Heart left ventricle (tissue), 16 donors: ENCODE measurements around the gene LRRN4. TPM values are rescaled to one million over a fixed set of nuclear protein-coding genes. Genes with fewer than 3 reads are reported as not detected.

ENCODE experiments used
- ATAC-seq, 4 donors: fragments of 200-7000 bp; cut with Tn5 transposase; one replicate each; pipeline ENCODE4 v1.9.1; 2020 to 2022; ENCODE audit warnings: moderate library complexity in 4 of 4, mild to moderate bottlenecking in 3 of 4, moderate number of reproducible peaks in 1 of 4
- DNase-seq, 5 donors: peaks; one replicate each; pipeline ENCODE4 v3.0.0-alpha.2; 2020
- H3K27ac ChIP-seq, 12 donors: fragments of 200-600 bp; sonication (generic) in 4 of 12; one replicate each; pipeline versions ENCODE4 v1.5.0 to v1.8.0; 2016 to 2022; ENCODE audit warnings: mild to moderate bottlenecking in 2 of 12
- H3K27me3 ChIP-seq, 9 donors: fragments of 200-600 bp; sonication (generic) in 2 of 9; one replicate each; pipeline versions ENCODE4 v1.5.1 to v1.8.0; 2016 to 2022; ENCODE audit warnings: mild to moderate bottlenecking in 3 of 9
- H3K36me3 ChIP-seq, 9 donors: fragments of 200-600 bp; sonication (generic) in 2 of 9; one replicate each; pipeline versions ENCODE4 v1.5.0 to v1.8.0; 2018 to 2022; ENCODE audit warnings: mild to moderate bottlenecking in 2 of 9
- H3K4me1 ChIP-seq, 12 donors: fragments of 200-600 bp; sonication (generic) in 4 of 12; one replicate each; pipeline versions ENCODE4 v1.5.0 to v1.8.0; 2016 to 2022; ENCODE audit warnings: mild to moderate bottlenecking in 3 of 12
- H3K4me3 ChIP-seq, 12 donors: fragments of 200-600 bp; sonication (generic) in 4 of 12; one replicate each; pipeline versions ENCODE4 v1.5.0 to v1.8.0; 2017 to 2022; ENCODE audit warnings: mild to moderate bottlenecking in 9 of 12, moderate library complexity in 4 of 12
- H3K9me3 ChIP-seq, 12 donors: fragments of 200-600 bp; sonication (generic) in 4 of 12; one replicate each; pipeline versions ENCODE4 v1.5.0 to v1.8.0; 2016 to 2022; ENCODE audit warnings: mild to moderate bottlenecking in 1 of 12
- POLR2A ChIP-seq, 2 donors: fragments of 450-650 bp; IDR thresholded peaks; one replicate each; pipeline ENCODE4 v1.6.1; 2017; ENCODE audit warnings: antibody characterized with exemption in 2 of 2, mild to moderate bottlenecking in 2 of 2, moderate library complexity in 2 of 2
- whole genome bisulfite sequencing, 4 donors: extraction: QIAGEN DNeasy Blood & Tissue Kit in 2 of 4; methylation state at CpG; one replicate each; pipeline versions ENCODE4 v1.1.5 to v1.1.7; 2013 to 2018; 5-methylcytosine and 5-hydroxymethylcytosine counted together
- intact Hi-C, 10 donors: fragments of 100-400 bp; cut with DNase I; formaldehyde crosslinking; loops; one replicate each; pipeline versions ENCODE4 v1.11.1 to v1.14.2; 2022
- polyA plus RNA-seq, 2 donors: library from polyadenylated mRNA; stranded (reverse); fragments of 200-250 nt; gene quantifications; one replicate each; pipeline ENCODE4 v1.2.3, GENCODE V29; 2013
- total RNA-seq, 9 donors: library from RNA; depleted of rRNA in 2 of 9; stranded (reverse); fragments of >200 nt in 2 of 9; fragmentation: NEBNext Ultra II Directional in 3 of 9; extraction: Animal tissue kit (Norgen Biotek cat#: 25700) in 3 of 9; gene quantifications; one replicate each; pipeline versions ENCODE4 v1.1.0 to v1.2.4, GENCODE V29; 2016 to 2023
- TF ChIP-seq, protein P1 (sequence below), 12 donors: fragments of 200-600 bp; sonication (generic) in 4 of 12; IDR thresholded peaks; one replicate each; pipeline versions ENCODE4 v1.5.0 to v1.8.0; 2018 to 2022; ENCODE audit warnings: antibody characterized with exemption in 12 of 12, mild to moderate bottlenecking in 5 of 12
- donor health status: ischemic (EF 13 %, LVEDD 7.1; RV severe dilation, severe dysfunction).
- donor health status: healthy with polysubstance abuse.
- donor health status: DM: no; HTN: yes; CAD: no.
- donor health status: DM: no; HTN: no; CAD: no.
- donor health status: ischemic (EF 25% LVEDD 6.9; RV normal size, moderate dysfunction).
- donor health status: ischemic (EF 25% LVEDD 5.7; RV mildly dilated, moderate dysfunction).
- donor health status: healthy.
- donor health status: DM: yes; HTN: yes; CAD: no.
- donor health status: ischemic (EF 35%, LVEDD 5.7; RV mildly dilated, moderate dysfunction).
- donor health status: nonischemic (EF 11% LVEDD 7.7; RV severe dilation, severe dysfunction).
- donor health status: DM: yes; HTN: yes; CAD: no.
- donor health status: PGD.
- donor health status: ischemic (EF 29% LVEDD 5.4; RV normal size, mild dysfunction).
- donor health status: nonischemic (EF 23%, LVEDD 6.1; RV moderate dilation, normal function).

Gene LRRN4
- total and polyA plus RNA-seq, 11 donors, result 0.12 to 18.7 (median 0.17) TPM; not detected in 4

- DNase-seq (no peak), ATAC-seq (no peak)
- intact Hi-C loops, result no loop called here
- no peaks in the 10 kb centered on the region for H3K4me1 ChIP-seq
- no peaks in the 10 kb centered on the region for H3K36me3 ChIP-seq
- no peak overlapping the region for H3K27ac ChIP-seq
- H3K27me3 ChIP-seq, result no peaks in the 10 kb centered on the region
- no peaks in the 10 kb centered on the region for H3K9me3 ChIP-seq
- TF ChIP-seq, protein P1, sequence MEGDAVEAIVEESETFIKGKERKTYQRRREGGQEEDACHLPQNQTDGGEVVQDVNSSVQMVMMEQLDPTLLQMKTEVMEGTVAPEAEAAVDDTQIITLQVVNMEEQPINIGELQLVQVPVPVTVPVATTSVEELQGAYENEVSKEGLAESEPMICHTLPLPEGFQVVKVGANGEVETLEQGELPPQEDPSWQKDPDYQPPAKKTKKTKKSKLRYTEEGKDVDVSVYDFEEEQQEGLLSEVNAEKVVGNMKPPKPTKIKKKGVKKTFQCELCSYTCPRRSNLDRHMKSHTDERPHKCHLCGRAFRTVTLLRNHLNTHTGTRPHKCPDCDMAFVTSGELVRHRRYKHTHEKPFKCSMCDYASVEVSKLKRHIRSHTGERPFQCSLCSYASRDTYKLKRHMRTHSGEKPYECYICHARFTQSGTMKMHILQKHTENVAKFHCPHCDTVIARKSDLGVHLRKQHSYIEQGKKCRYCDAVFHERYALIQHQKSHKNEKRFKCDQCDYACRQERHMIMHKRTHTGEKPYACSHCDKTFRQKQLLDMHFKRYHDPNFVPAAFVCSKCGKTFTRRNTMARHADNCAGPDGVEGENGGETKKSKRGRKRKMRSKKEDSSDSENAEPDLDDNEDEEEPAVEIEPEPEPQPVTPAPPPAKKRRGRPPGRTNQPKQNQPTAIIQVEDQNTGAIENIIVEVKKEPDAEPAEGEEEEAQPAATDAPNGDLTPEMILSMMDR (IDR thresholded peaks at IDR 0.05), result no peak
- TF ChIP-seq POLR2A (IDR thresholded peaks at IDR 0.05), result no peak
- WGBS, 4 donors, result 46 to 74% (median 68%) methylated on average over 2 of the region's 2 CpGs
- H3K4me3 ChIP-seq, result no peak overlapping the region
Measured at GRCh38 chr20:6061544-6061943, 7.7 kb upstream of the LRRN4 start.

GRCh38 chr20:6060213-6060612 lies 6.4 kb upstream of the LRRN4 start:
- H3K27me3 ChIP-seq, result no peaks in the 10 kb centered on the region
- intact Hi-C loops, result no loop called here
- H3K4me3 ChIP-seq, result no peak overlapping the region
- no peak overlapping the region for H3K27ac ChIP-seq
- TF ChIP-seq, protein P1 (IDR thresholded peaks at IDR 0.05), result no peak
- no peak for TF ChIP-seq POLR2A (IDR thresholded peaks at IDR 0.05)
- no peaks in the 10 kb centered on the region for H3K36me3 ChIP-seq
- WGBS, 4 donors, result 68 to 73% (median 70%) methylated on average over 6 of the region's 6 CpGs
- ATAC-seq, result no peak
- no peak for DNase-seq
- H3K9me3 ChIP-seq, result no peaks in the 10 kb centered on the region
- no peaks in the 10 kb centered on the region for H3K4me1 ChIP-seq

GRCh38 chr20:6058684-6059295 lies 4.9 kb upstream of the LRRN4 start:
- WGBS, 4 donors, result 25 to 38% (median 33%) methylated on average over 7 of the region's 7 CpGs

DNA sequence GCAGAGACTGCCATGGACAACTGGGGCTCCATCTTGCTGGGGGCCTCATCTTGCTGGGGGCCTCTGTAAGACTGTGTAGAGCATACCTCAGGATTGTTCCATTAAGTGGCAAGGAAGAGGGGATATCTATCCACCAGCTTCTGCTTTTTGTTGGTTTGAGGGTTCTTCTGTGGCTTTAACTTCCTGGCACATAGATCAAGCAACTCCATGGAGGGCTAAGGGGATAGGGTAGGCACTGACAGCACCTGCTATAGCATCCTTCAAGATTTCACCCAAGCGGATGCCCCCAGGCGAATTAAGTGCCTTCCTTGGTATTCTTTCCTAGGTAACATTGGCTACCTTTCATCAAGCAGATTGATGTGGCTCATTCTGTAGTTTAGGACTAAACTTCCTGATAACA lies 3.8 kb upstream of the LRRN4 start:
- Histone ChIP-seq H3K27me3 (peaks cover 0 to 7% (median 0%) of the 10 kb centered on the region in 9 donors), H3K4me3 (no peak overlapping the region), H3K36me3 (no peaks in the 10 kb centered on the region), H3K9me3 (no peaks in the 10 kb centered on the region), H3K4me1 (peaks cover 0 to 15% (median 6%) of the 10 kb centered on the region in 12 donors), H3K27ac (no peak overlapping the region)
- intact Hi-C loops, result no loop called here
- 72 to 88% (median 81%) methylated on average over 2 of the region's 2 CpGs for WGBS, 4 donors
- ATAC-seq (no peak), DNase-seq (no peak)
- TF ChIP-seq, protein P1 (IDR thresholded peaks at IDR 0.05), result no peak
- TF ChIP-seq POLR2A (IDR thresholded peaks at IDR 0.05), result no peak

More at GRCh38 chr20:6058684-6059295, 4.9 kb upstream of the LRRN4 start:
- H3K27ac ChIP-seq, result no peak overlapping the region
- no peaks in the 10 kb centered on the region for H3K27me3 ChIP-seq
- H3K4me3 ChIP-seq, result no peak overlapping the region
- intact Hi-C loops, result no loop called here
- H3K36me3 ChIP-seq, result no peaks in the 10 kb centered on the region
- peaks cover 0 to 8% (median 6%) of the 10 kb centered on the region in 12 donors for H3K4me1 ChIP-seq
- DNase-seq (no peak), ATAC-seq (no peak)
- no peaks in the 10 kb centered on the region for H3K9me3 ChIP-seq
- TF ChIP-seq POLR2A (IDR thresholded peaks at IDR 0.05), result no peak
- TF ChIP-seq, protein P1 (IDR thresholded peaks at IDR 0.05), result no peak
